Testis (tissue), 3 donors: Measurements from ENCODE around the gene ARHGEF37. TPM values are rescaled to one million over a fixed set of nuclear protein-coding genes. Genes with fewer than 3 reads are reported as not detected.

Experiments
- DNase-seq: peaks from one replicate; pipeline ENCODE4 v3.0.0-alpha.2; 2019
- H3K27ac ChIP-seq, 2 donors: fragments of 200-600 bp; sonication (generic); one replicate each; pipeline ENCODE4 v1.5.1; 2019
- H3K27me3 ChIP-seq: fragments of 200-600 bp; sonication (generic); one replicate; pipeline ENCODE4 v1.5.1; 2019
- H3K36me3 ChIP-seq: fragments of 200-600 bp; sonication (generic); one replicate; pipeline ENCODE4 v1.5.1; 2017; ENCODE audit warnings: low read depth; ENCODE audit errors: missing control alignments
- H3K4me1 ChIP-seq: fragments of 200-600 bp; sonication (generic); one replicate; pipeline ENCODE4 v1.5.1; 2019
- H3K4me3 ChIP-seq, 2 donors: fragments of 200-600 bp; sonication (generic); one replicate each; pipeline ENCODE4 v1.5.1; 2017 to 2019
- H3K9me3 ChIP-seq: fragments of 200-600 bp; sonication (generic); one replicate; pipeline ENCODE4 v1.5.1; 2017
- POLR2A ChIP-seq: fragments of 450-650 bp; IDR thresholded peaks from one replicate; pipeline ENCODE4 v1.6.1; 2017; ENCODE audit warnings: antibody characterized with exemption, mild to moderate bottlenecking, moderate library complexity
- whole genome bisulfite sequencing, 2 donors: methylation state at CpG; one replicate each; pipeline ENCODE4 v1.1.5; 2018; 5-methylcytosine and 5-hydroxymethylcytosine counted together
- intact Hi-C: fragments of 100-400 bp; cut with DNase I; formaldehyde crosslinking; loops from one replicate; pipeline ENCODE4 v1.15.1; 2023; ENCODE audit warnings: low total_unique reads
- polyA plus RNA-seq: library from polyadenylated mRNA; stranded (reverse); fragments of 350-450 nt; fragmentation: Illumina TruSeq; extraction: RNeasy Lipid Tissue Mini Kit (QIAGEN cat#74804); gene quantifications from one replicate; pipeline ENCODE4 v1.2.3, GENCODE V29; 2014; ENCODE audit warnings: low read depth, low replicate concordance; ENCODE audit not compliant: insufficient read depth
- total RNA-seq, 2 donors: library from RNA; depleted of rRNA; stranded (reverse); fragments of >200 nt; gene quantifications; one replicate each; pipeline ENCODE4 v1.2.3, GENCODE V29; 2016
- TF ChIP-seq, protein P1 (sequence below), 3 experiments: fragments of 450-650 bp in 2 of 3; fragments of 200-600 bp in 1 of 3; sonication (generic) in 1 of 3; IDR thresholded peaks; one replicate each; pipeline ENCODE4 v1.5.1; 2016 to 2019; ENCODE audit warnings: antibody characterized with exemption in 3 of 3, mild to moderate bottlenecking in 2 of 3, moderate library complexity in 1 of 3

ARHGEF37 gene
- total and polyA plus RNA-seq, 3 donors from 2014 or later, result 12.9 to 17.8 (median 13.4) TPM

DNA sequence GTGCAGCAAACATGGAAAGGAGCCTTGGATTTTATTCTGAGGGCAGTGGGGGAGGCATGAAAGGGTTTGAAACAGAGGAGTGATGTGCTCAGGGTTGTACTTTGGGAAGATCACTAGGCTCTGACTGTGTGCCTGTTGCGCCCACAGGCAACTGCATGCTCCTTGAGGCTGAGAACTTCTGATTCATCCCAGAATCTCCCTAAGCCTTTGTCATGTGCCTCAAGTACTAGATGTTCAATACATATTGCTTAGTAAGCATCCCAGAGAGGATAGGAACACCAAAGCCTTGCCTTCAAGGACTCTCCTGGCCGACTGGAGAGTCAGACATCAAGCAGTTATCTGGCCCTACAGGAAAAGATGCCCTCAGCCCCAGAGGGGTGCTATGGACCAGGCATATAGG lies 54.1 kb downstream of the ARHGEF37 start:
- H3K4me3 ChIP-seq, result no peak overlapping the region
- TF ChIP-seq, protein P1, sequence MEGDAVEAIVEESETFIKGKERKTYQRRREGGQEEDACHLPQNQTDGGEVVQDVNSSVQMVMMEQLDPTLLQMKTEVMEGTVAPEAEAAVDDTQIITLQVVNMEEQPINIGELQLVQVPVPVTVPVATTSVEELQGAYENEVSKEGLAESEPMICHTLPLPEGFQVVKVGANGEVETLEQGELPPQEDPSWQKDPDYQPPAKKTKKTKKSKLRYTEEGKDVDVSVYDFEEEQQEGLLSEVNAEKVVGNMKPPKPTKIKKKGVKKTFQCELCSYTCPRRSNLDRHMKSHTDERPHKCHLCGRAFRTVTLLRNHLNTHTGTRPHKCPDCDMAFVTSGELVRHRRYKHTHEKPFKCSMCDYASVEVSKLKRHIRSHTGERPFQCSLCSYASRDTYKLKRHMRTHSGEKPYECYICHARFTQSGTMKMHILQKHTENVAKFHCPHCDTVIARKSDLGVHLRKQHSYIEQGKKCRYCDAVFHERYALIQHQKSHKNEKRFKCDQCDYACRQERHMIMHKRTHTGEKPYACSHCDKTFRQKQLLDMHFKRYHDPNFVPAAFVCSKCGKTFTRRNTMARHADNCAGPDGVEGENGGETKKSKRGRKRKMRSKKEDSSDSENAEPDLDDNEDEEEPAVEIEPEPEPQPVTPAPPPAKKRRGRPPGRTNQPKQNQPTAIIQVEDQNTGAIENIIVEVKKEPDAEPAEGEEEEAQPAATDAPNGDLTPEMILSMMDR (IDR thresholded peaks at IDR 0.05), result no peak
- TF ChIP-seq POLR2A, result no peak

DNA sequence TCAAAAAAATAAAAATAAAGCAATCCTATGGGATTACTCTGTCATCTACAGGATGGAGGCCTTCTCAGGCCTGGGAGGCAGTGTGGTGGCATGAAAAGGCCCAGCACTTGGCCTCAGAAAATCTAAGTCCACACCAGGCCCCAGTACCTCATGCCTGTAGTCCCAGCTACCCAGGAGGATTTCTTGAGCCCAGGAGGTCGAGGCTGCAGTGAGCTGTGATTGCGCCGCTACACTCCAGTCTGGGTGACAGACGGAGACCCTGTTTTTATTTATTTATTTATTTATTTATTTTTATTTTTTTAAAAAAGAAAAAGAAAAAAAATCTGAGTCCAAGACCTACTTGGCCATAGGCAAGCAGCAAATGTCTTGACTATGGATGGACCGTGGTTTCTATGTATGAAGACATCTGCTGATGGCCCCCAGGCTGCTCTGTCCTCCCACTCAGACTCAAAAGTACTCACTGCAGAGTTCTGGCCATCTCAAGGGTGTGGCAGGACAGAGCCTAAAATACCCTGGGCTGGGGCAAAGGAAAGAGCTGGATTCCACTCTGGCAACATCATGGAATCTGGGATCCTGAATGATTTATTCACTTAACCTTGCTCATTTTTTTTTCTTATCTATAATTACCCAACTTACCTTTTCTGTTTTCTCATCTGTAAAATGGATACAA lies 55.0 kb downstream of the ARHGEF37 start:
- Histone ChIP-seq H3K27ac (no peak overlapping the region), H3K27me3 (no peaks in the 10 kb centered on the region), H3K4me1 (peaks cover 4% of the 10 kb centered on the region), H3K4me3 (no peak overlapping the region), H3K36me3 (no peaks in the 10 kb centered on the region), H3K9me3 (no peaks in the 10 kb centered on the region)
- DNase-seq, result no peak
- TF ChIP-seq, protein P1 (IDR thresholded peaks at IDR 0.05), result no peak
- TF ChIP-seq POLR2A, result no peak
- intact Hi-C loops, result loop anchor here (5.0 to 10.0 kb wide), 2 partner anchors 191 to 358 kb away; no protein-coding TSS in a partner anchor
- WGBS, 2 donors, result 91 to 96% methylated on average over 5 of the region's 5 CpGs

More for the DNA sequence above, 54.1 kb downstream of the ARHGEF37 start:
- no peaks in the 10 kb centered on the region for H3K9me3 ChIP-seq
- intact Hi-C loops, result loop anchor here (5.0 to 10.0 kb wide), 2 partner anchors 192 to 359 kb away; no protein-coding TSS in a partner anchor
- H3K27me3 ChIP-seq, result no peaks in the 10 kb centered on the region
- WGBS, 2 donors, result 55 to 66% methylated on average over 2 of the region's 2 CpGs
- peaks cover 4% of the 10 kb centered on the region for H3K4me1 ChIP-seq
- H3K36me3 ChIP-seq, result no peaks in the 10 kb centered on the region
- DNase-seq, result no peak
- H3K27ac ChIP-seq, result no peak overlapping the region

DNA sequence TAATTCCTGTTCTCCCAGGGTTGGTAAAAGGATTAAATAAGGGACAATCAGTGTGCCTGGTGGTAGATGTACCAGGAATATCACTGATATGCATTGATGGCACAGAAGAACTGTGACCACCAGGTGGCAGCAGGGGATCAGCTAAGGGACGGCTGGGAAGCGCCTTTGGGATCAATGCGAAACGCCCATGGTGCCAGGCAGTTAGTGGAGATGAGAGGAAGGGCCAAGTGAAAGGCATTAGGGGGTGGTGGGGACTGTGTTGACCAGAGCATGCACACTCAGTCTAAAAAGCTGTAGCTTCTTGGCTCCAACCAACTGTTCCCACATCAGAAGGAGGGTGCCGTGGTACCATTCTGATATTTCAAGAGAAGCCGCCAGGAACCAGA lies 55.6 kb downstream of the ARHGEF37 start:
- TF ChIP-seq POLR2A, result no peak
- TF ChIP-seq, protein P1 (IDR thresholded peaks at IDR 0.05), result peak; percentile 73 to 88 (median 79)
- H3K4me1 ChIP-seq, result peaks cover 4% of the 10 kb centered on the region
- intact Hi-C loops, result loop anchor here (5.0 to 10.0 kb wide), 2 partner anchors 190 to 358 kb away; no protein-coding TSS in a partner anchor
- H3K27me3 ChIP-seq, result no peaks in the 10 kb centered on the region
- H3K27ac ChIP-seq, result no peak overlapping the region
- DNase-seq, result peak; percentile 89
- H3K4me3 ChIP-seq, result no peak overlapping the region
- WGBS, 2 donors, result 34 to 41% methylated on average over 6 of the region's 6 CpGs
- no peaks in the 10 kb centered on the region for H3K9me3 ChIP-seq
- no peaks in the 10 kb centered on the region for H3K36me3 ChIP-seq

DNA sequence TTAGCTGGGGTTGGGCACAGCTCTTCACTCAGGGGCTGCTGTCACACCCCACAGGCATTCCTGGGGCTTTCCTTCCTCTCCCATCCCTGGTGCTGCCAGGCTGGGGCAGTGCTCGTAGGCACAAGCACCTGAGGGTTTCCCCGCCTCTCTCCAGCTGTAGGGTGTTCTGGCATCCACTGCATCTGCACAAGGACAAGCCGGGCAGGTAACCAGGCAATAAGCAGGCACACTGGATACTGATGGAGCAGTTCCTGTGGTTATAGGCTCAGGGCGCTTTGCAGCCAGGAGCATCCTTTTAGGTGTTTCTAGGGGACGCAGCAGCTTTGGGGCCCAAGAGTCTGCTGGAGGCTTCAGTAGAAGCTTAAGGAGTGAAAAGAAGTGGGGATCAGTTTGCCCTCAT lies 56.8 kb downstream of the ARHGEF37 start:
- no peaks in the 10 kb centered on the region for H3K4me1 ChIP-seq
- H3K27me3 ChIP-seq, result no peaks in the 10 kb centered on the region
- DNase-seq, result no peak
- no peak overlapping the region for H3K4me3 ChIP-seq
- no peak overlapping the region for H3K27ac ChIP-seq
- no peak for TF ChIP-seq POLR2A
- TF ChIP-seq, protein P1 (IDR thresholded peaks at IDR 0.05), result no peak
- intact Hi-C loops, result loop anchor here (5.0 to 10.0 kb wide), 2 partner anchors 189 to 357 kb away; no protein-coding TSS in a partner anchor
- 96 to 100% methylated on average over 1 to 5 of the region's 5 CpGs for WGBS, 2 donors
- no peaks in the 10 kb centered on the region for H3K36me3 ChIP-seq
- H3K9me3 ChIP-seq, result no peaks in the 10 kb centered on the region
